ENCODE results near the gene TAS2R50. TPM values are rescaled to one million over a fixed set of nuclear protein-coding genes. Genes with fewer than 3 reads are reported as not detected.

Gene TAS2R50
- total RNA-seq, 1 experiment from 2014 or later: 2.7 TPM

DNA sequence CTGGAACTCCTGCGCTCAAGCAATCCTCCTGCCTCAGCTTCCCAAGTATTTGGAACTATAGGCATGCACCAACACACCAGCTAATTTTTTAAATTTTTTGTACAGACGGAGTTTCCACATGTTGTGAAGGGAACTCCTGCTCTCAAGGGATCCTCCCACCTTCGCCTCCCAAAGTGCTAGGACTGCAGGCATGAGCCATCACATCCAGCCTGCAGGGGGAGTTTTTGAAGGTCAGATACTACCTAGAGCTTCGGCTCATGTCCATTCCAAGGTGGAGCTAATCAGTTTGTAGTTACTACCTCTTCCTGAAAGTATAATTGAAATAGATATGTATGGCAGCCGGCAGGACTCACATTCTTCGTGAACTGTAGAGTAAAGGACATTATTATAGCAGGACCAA, 39.4 kb upstream of the TAS2R50 start:
- CTCF ChIA-PET: no interaction called here
- intact Hi-C loops (cut with micrococcal nuclease; ENCODE audit: unreplicated experiment): no loop called here
- POLR2A ChIA-PET (ENCODE audit: low non-redundant PET): no interaction called here
- H3K4me1 ChIP-seq (ENCODE audit: insufficient read depth, low read length, poor library complexity, severe bottlenecking): no peaks in the 10 kb centered on the region
- H3K36me3 ChIP-seq (ENCODE audit: insufficient read depth, low read length, poor library complexity, severe bottlenecking): no peaks in the 10 kb centered on the region
- H3K27me3 ChIP-seq (replicated peaks; ENCODE audit: insufficient read depth, low read depth, low read length, poor library complexity): no peaks in the 10 kb centered on the region
- no peaks in the 10 kb centered on the region for H3K9me3 ChIP-seq (ENCODE audit: low read depth, low read length, poor library complexity, severe bottlenecking)
- H3K27ac ChIP-seq (ENCODE audit: low read depth, low read length, poor library complexity, severe bottlenecking): no peak overlapping the region
- no TSS peak for BruUV-seq (replicated peaks)
- H3K4me3 ChIP-seq (ENCODE audit: low read depth, low read length, poor library complexity, severe bottlenecking): no peak overlapping the region
- TF ChIP-seq EZH2 (IDR thresholded peaks at IDR 0.05; ENCODE audit: borderline replicate concordance, low read depth, low read length, poor library complexity, severe bottlenecking): no peak
- TF ChIP-seq, protein P1, sequence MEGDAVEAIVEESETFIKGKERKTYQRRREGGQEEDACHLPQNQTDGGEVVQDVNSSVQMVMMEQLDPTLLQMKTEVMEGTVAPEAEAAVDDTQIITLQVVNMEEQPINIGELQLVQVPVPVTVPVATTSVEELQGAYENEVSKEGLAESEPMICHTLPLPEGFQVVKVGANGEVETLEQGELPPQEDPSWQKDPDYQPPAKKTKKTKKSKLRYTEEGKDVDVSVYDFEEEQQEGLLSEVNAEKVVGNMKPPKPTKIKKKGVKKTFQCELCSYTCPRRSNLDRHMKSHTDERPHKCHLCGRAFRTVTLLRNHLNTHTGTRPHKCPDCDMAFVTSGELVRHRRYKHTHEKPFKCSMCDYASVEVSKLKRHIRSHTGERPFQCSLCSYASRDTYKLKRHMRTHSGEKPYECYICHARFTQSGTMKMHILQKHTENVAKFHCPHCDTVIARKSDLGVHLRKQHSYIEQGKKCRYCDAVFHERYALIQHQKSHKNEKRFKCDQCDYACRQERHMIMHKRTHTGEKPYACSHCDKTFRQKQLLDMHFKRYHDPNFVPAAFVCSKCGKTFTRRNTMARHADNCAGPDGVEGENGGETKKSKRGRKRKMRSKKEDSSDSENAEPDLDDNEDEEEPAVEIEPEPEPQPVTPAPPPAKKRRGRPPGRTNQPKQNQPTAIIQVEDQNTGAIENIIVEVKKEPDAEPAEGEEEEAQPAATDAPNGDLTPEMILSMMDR (conservative IDR thresholded peaks at IDR 0.05; ENCODE audit: low read depth, low read length): 0 out of 2 replicates have a peak, but pooled peaks have one; percentile 16
- no peak for DNase-seq (ENCODE audit: low spot score)

DNA sequence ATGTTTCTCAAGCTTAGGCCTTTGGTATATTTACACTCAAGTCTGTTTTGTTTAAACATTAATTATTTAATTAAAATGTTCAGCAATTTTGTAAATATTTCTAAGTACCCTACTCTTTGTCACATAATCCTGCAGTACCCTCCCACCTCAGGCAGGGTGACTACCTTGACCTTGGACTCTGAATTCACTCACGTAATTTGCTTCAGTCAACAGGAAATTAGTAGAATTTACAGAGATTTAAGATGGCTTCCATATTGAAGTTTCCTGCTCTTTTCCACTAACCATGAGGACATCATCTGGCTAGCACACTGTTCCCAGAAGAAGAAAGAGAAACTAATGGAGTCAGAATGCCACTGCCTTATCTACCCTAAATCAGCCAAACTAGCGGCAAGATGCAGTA, 36.7 kb upstream of the TAS2R50 start:
- intact Hi-C loops (cut with micrococcal nuclease; ENCODE audit: unreplicated experiment): no loop called here
- TF ChIP-seq EZH2 (IDR thresholded peaks at IDR 0.05; ENCODE audit: borderline replicate concordance, low read depth, low read length, poor library complexity, severe bottlenecking): no peak
- TF ChIP-seq, protein P1 (conservative IDR thresholded peaks at IDR 0.05; ENCODE audit: low read depth, low read length): no peak
- POLR2A ChIA-PET (ENCODE audit: low non-redundant PET): no interaction called here
- no peak for DNase-seq (ENCODE audit: low spot score)
- Histone ChIP-seq H3K27me3 (replicated peaks; ENCODE audit: insufficient read depth, low read depth, low read length, poor library complexity) (no peaks in the 10 kb centered on the region), H3K4me1 (ENCODE audit: insufficient read depth, low read length, poor library complexity, severe bottlenecking) (no peaks in the 10 kb centered on the region), H3K27ac (ENCODE audit: low read depth, low read length, poor library complexity, severe bottlenecking) (no peak overlapping the region), H3K36me3 (ENCODE audit: insufficient read depth, low read length, poor library complexity, severe bottlenecking) (no peaks in the 10 kb centered on the region), H3K9me3 (ENCODE audit: low read depth, low read length, poor library complexity, severe bottlenecking) (no peaks in the 10 kb centered on the region), H3K4me3 (ENCODE audit: low read depth, low read length, poor library complexity, severe bottlenecking) (no peak overlapping the region)
- CTCF ChIA-PET: no interaction called here
- BruUV-seq (replicated peaks): no TSS peak

DNA sequence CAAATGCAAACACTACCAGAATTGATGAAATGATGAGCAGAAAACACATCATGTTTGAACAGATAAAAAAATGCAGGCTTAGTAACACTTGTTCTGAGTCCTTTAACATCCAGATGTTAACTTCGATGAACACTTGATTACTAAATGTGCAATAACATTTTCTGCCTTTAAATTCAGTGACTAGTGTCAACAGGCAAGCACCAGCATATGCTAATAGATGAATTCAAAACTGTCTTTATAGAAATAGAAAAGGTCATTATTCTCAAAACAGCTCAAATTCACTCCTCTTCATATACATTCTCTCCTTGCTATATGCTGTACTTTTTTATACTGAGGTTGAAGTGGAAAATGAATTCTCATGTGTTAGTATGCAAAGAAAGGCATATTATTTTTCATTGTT, 35.8 kb upstream of the TAS2R50 start, which contains the start of gene TAS2R19:
TAS2R19 (minus strand) TSS at position 101 of the 400 bp plus-strand sequence; CDS start at position 52, 49 bp downstream.
- intact Hi-C loops (cut with micrococcal nuclease; ENCODE audit: unreplicated experiment): no loop called here
- BruUV-seq (replicated peaks): no TSS peak
- Histone ChIP-seq H3K9me3 (ENCODE audit: low read depth, low read length, poor library complexity, severe bottlenecking) (no peaks in the 10 kb centered on the region), H3K4me3 (ENCODE audit: low read depth, low read length, poor library complexity, severe bottlenecking) (no peak within 1 kb of the TSS), H3K27me3 (replicated peaks; ENCODE audit: insufficient read depth, low read depth, low read length, poor library complexity) (no peaks in the 10 kb centered on the region), H3K27ac (ENCODE audit: low read depth, low read length, poor library complexity, severe bottlenecking) (no peak within 1 kb of the TSS), H3K36me3 (ENCODE audit: insufficient read depth, low read length, poor library complexity, severe bottlenecking) (no peaks in the 10 kb centered on the region), H3K4me1 (ENCODE audit: insufficient read depth, low read length, poor library complexity, severe bottlenecking) (no peaks in the 10 kb centered on the region)
- POLR2A ChIA-PET (ENCODE audit: low non-redundant PET): no interaction called here
- no peak for DNase-seq (ENCODE audit: low spot score)
- no peak for TF ChIP-seq EZH2 (IDR thresholded peaks at IDR 0.05; ENCODE audit: borderline replicate concordance, low read depth, low read length, poor library complexity, severe bottlenecking)
- TF ChIP-seq, protein P1 (conservative IDR thresholded peaks at IDR 0.05; ENCODE audit: low read depth, low read length): no peak
- CTCF ChIA-PET: no interaction called here
